CD14-positive monocyte (primary cell): Measurements from ENCODE around the gene CTXN3. TPM values are rescaled to one million over a fixed set of nuclear protein-coding genes. Genes with fewer than 3 reads are reported as not detected.

Experiments used
- DNase-seq, 3 donors: peaks; one replicate each; pipeline ENCODE4 v3.0.0-alpha.2; 2011 to 2022
- H2AFZ ChIP-seq: 2 replicates; pipeline ENCODE4 v1.6.0; 2012; ENCODE audit warnings: mild to moderate bottlenecking, low read depth, low read length, inconsistent platforms; ENCODE audit not compliant: insufficient read depth, poor library complexity, severe bottlenecking
- H3K27ac ChIP-seq, 2 donors: 1 replicate in 1 of 2; 2 replicates in 1 of 2; pipeline ENCODE4 v1.5.1; 2012 to 2013; ENCODE audit warnings: low read length in 2 of 2, control low read depth in 1 of 2, inconsistent platforms in 1 of 2, low read depth in 1 of 2, mild to moderate bottlenecking in 1 of 2
- H3K27me3 ChIP-seq, 2 donors: one replicate each; pipeline versions ENCODE4 v1.6.0 to v1.6.1; 2011 to 2013; ENCODE audit warnings: low read length in 2 of 2; ENCODE audit not compliant: control insufficient read depth in 2 of 2, insufficient read depth in 2 of 2
- H3K36me3 ChIP-seq, 2 donors: replicated peaks in 1 of 2; 1 replicate in 1 of 2; 2 replicates in 1 of 2; pipeline versions ENCODE4 v1.5.1 to v1.6.1; 2012 to 2013; ENCODE audit warnings: low read length in 2 of 2, control low read depth in 1 of 2, inconsistent platforms in 1 of 2, mild to moderate bottlenecking in 1 of 2; ENCODE audit not compliant: insufficient read depth in 2 of 2, control insufficient read depth in 1 of 2
- H3K4me1 ChIP-seq, 2 donors: 1 replicate in 1 of 2; 2 replicates in 1 of 2; pipeline versions ENCODE4 v1.5.1 to v1.6.1; 2012 to 2013; ENCODE audit warnings: low read length in 2 of 2, control low read depth in 1 of 2, inconsistent platforms in 1 of 2, mild to moderate bottlenecking in 1 of 2, moderate library complexity in 1 of 2; ENCODE audit not compliant: insufficient read depth in 2 of 2, control insufficient read depth in 1 of 2
- H3K4me2 ChIP-seq: replicated peaks from 2 replicates; pipeline ENCODE3; 2012; ENCODE audit warnings: low read length, moderate library complexity, mild to moderate bottlenecking; ENCODE audit not compliant: poor library complexity, severe bottlenecking; ENCODE audit errors: extremely low read depth
- H3K4me3 ChIP-seq, 3 experiments: fragments of 200-600 bp in 1 of 3; sonication (generic) in 1 of 3; replicated peaks in 1 of 3; 1 replicate in 2 of 3; 2 replicates in 1 of 3; pipeline ENCODE4 v1.5.1; 2011 to 2013; ENCODE audit warnings: low read length in 3 of 3, mild to moderate bottlenecking in 3 of 3, control low read depth in 2 of 3, low read depth in 2 of 3, inconsistent platforms in 1 of 3, moderate library complexity in 1 of 3
- H3K79me2 ChIP-seq: 2 replicates; pipeline ENCODE4 v1.6.0; 2012; ENCODE audit warnings: mild to moderate bottlenecking, control low read depth, inconsistent platforms, low read length, moderate library complexity; ENCODE audit not compliant: insufficient read depth
- H3K9ac ChIP-seq: 2 replicates; pipeline ENCODE4 v1.6.0; 2017; ENCODE audit warnings: low read length, mild to moderate bottlenecking; ENCODE audit not compliant: insufficient read depth, poor library complexity, severe bottlenecking
- H3K9me3 ChIP-seq, 2 donors: replicated peaks in 1 of 2; 1 replicate in 1 of 2; 2 replicates in 1 of 2; pipeline versions ENCODE4 v1.5.1 to v1.6.1; 2012 to 2013; ENCODE audit warnings: low read length in 2 of 2, control low read depth in 1 of 2; ENCODE audit not compliant: control insufficient read depth in 1 of 2, insufficient read depth in 1 of 2
- H4K20me1 ChIP-seq: 2 replicates; pipeline ENCODE4 v1.6.0; 2012; ENCODE audit warnings: mild to moderate bottlenecking, low read length, control low read depth, moderate library complexity; ENCODE audit not compliant: insufficient read depth
- H3K27ac Mint-ChIP-seq, 7 donors: one replicate each; pipeline ENCODE4 v1.8.0; 2020; ENCODE audit warnings: mild to moderate bottlenecking in 7 of 7, mixed read lengths in 7 of 7, moderate library complexity in 6 of 7, inconsistent platforms in 2 of 7
- H3K27me3 Mint-ChIP-seq, 3 donors: one replicate each; pipeline ENCODE4 v1.8.0; 2021 to 2022; ENCODE audit warnings: low read depth in 3 of 3, mild to moderate bottlenecking in 3 of 3, mixed read lengths in 3 of 3, moderate library complexity in 3 of 3, inconsistent platforms in 1 of 3
- H3K36me3 Mint-ChIP-seq, 2 donors: one replicate each; pipeline ENCODE4 v1.8.0; 2020; ENCODE audit warnings: mixed read lengths in 2 of 2, inconsistent platforms in 1 of 2, mild to moderate bottlenecking in 1 of 2
- H3K4me1 Mint-ChIP-seq: one replicate; pipeline ENCODE4 v1.8.0; 2020; ENCODE audit warnings: mild to moderate bottlenecking, mixed read lengths
- H3K4me3 Mint-ChIP-seq, 2 donors: one replicate each; pipeline ENCODE4 v1.8.0; 2020; ENCODE audit warnings: mild to moderate bottlenecking in 2 of 2, mixed read lengths in 2 of 2, moderate library complexity in 1 of 2
- H3K9me3 Mint-ChIP-seq, 7 donors: one replicate each; pipeline ENCODE4 v1.8.0; 2020 to 2022; ENCODE audit warnings: mixed read lengths in 7 of 7, mild to moderate bottlenecking in 6 of 7, moderate library complexity in 6 of 7, inconsistent platforms in 2 of 7
- CTCF ChIP-seq: fragments of 200-600 bp; IDR thresholded peaks from one replicate; pipeline ENCODE4 v1.8.0; 2022; ENCODE audit warnings: antibody characterized with exemption, mild to moderate bottlenecking
- WGBS: methylation state at CpG from one replicate; pipeline ENCODE4 v1.1.5; 2013; ENCODE audit warnings: missing lambda C conversion rate; ENCODE audit not compliant: insufficient coverage; 5-methylcytosine and 5-hydroxymethylcytosine counted together
- intact Hi-C, 2 donors: fragments of 100-400 bp; cut with micrococcal nuclease; formaldehyde crosslinking; loops; one replicate each; pipeline versions ENCODE4 v1.15.0 to v1.15.1; 2023
- polyA minus RNA-seq: library from RNA; depleted of rRNA, polyadenylated mRNA; stranded (reverse); fragments of >200 nt; gene quantifications from 2 replicates; pipeline ENCODE4 v1.2.3, GENCODE V29; 2012
- polyA plus RNA-seq, 3 donors: library from polyadenylated mRNA; depleted of rRNA in 1 of 3; unstranded in 2 of 3; stranded (reverse) in 1 of 3; fragments of 300-500 nt in 2 of 3; fragments of >200 nt in 1 of 3; fragmentation: Illumina TruSeq in 2 of 3; gene quantifications; 1 replicate in 2 of 3; 2 replicates in 1 of 3; pipeline ENCODE4 v1.2.3, GENCODE V29; 2012 to 2021
- total RNA-seq, 12 experiments: library from RNA in 1 of 12; stranded (reverse) in 1 of 12; fragments of 120-200 nt in 1 of 12; gene quantifications; one replicate each; pipeline ENCODE4 v1.2.4 and lab custom pipeline; 2013 to 2026; ENCODE audit warnings: mixed read lengths in 6 of 12, inconsistent platforms in 1 of 12

Gene CTXN3
- not detected for total RNA-seq (2013)
- polyA plus RNA-seq (not detected), polyA minus RNA-seq (not detected in 2 replicates), total RNA-seq (lab: John Stamatoyannopoulos, UW) (0 to 1.1 (median 0) reads per million in 11 experiments)

GRCh38 chr5:127649018-127649439 is at the start of gene CTXN3:
TSS of gene CTXN3 (plus strand) at chr5:127649082. CDS start at chr5:127657522, 8,440 bp downstream.
- no peak within 1 kb of the TSS for H3K4me3 ChIP-seq
- no peak within 1 kb of the TSS for H3K27ac ChIP-seq
- Mint-ChIP-seq H3K27me3 (peaks cover 0 to 1% (median 0%) of the 10 kb centered on the region in 3 donors), H3K4me3 (no peak within 1 kb of the TSS), H3K9me3 (peaks cover 0 to 3% (median 0%) of the 10 kb centered on the region in 7 donors), H3K36me3 (no peaks in the 10 kb centered on the region), H3K4me1 (no peaks in the 10 kb centered on the region), H3K27ac (no peak within 1 kb of the TSS)
- H3K4me1 ChIP-seq: no peaks in the 10 kb centered on the region
- H3K79me2 ChIP-seq: no peaks in the 10 kb centered on the region
- no peaks in the 10 kb centered on the region for H3K27me3 ChIP-seq
- H3K4me2 ChIP-seq: no peak within 1 kb of the TSS
- no peaks in the 10 kb centered on the region for H3K36me3 ChIP-seq
- 86% methylated on average over 6 of the region's 7 CpGs for WGBS
- no peaks in the 10 kb centered on the region for H3K9me3 ChIP-seq
- no peak within 1 kb of the TSS for H3K9ac ChIP-seq
- H4K20me1 ChIP-seq: no peaks in the 10 kb centered on the region
- no peak for DNase-seq
- no peak for TF ChIP-seq CTCF
- intact Hi-C loops: no loop called here
- H2AFZ ChIP-seq: no peak within 1 kb of the TSS

- H3K36me3 ChIP-seq: no peaks in the 10 kb centered on the region
- no peaks in the 10 kb centered on the region for H3K79me2 ChIP-seq
- WGBS: no CpG with 5 or more reads among the region's 3 CpGs
- H3K4me2 ChIP-seq: no peak overlapping the region
- H3K4me1 ChIP-seq: no peaks in the 10 kb centered on the region
- no peak overlapping the region for H3K4me3 ChIP-seq
- Mint-ChIP-seq H3K27me3 (peaks cover 0 to 3% (median 0%) of the 10 kb centered on the region in 3 donors), H3K9me3 (peaks cover 0 to 6% (median 0%) of the 10 kb centered on the region in 7 donors), H3K27ac (peak overlapping the region in 1 of 7 donors; percentile 51), H3K4me3 (no peak overlapping the region), H3K4me1 (peaks cover 3% of the 10 kb centered on the region), H3K36me3 (no peaks in the 10 kb centered on the region)
- no peak overlapping the region for H2AFZ ChIP-seq
- no peak for TF ChIP-seq CTCF
- H4K20me1 ChIP-seq: no peaks in the 10 kb centered on the region
- H3K9ac ChIP-seq: no peak overlapping the region
- intact Hi-C loops: no loop called here
- no peak for DNase-seq
- H3K27ac ChIP-seq: no peak overlapping the region
- H3K9me3 ChIP-seq: no peaks in the 10 kb centered on the region
- H3K27me3 ChIP-seq: no peaks in the 10 kb centered on the region
These were observed 49.6 kb upstream of the CTXN3 start for GRCh38 chr5:127599320-127599719.
